ENCODE data around the gene SERTM1. TPM values are rescaled to one million over a fixed set of nuclear protein-coding genes. Genes with fewer than 3 reads are reported as not detected.

Gene SERTM1
- total RNA-seq, 4 donors from 2014 or later: not detected

DNA sequence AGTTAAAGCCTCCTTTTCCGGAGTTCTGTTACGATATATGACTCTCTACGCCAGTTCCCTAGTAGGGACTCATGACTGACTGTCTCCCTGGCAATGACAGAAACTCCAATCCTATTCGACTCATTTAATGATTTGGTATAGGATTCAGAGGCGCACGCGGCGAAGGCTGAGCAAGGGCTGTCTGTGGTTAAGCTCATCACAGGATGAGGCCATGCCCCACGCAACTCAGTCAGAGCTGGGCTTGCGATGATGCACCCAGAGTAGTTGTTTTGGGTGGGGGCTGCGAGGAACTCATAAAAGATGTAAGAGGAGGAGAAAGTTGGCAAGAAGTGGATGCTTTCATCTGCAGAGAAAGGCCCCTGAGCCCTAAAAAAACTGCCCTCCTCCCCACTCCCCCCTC lies 468 bp upstream of the SERTM1 start:
- no peaks in the 10 kb centered on the region for H3K4me1 ChIP-seq
- in situ Hi-C loops (cut with MboI; ENCODE audit: low sequenced_read_pairs in 4 of 4): no loop called here
- H3K9me3 ChIP-seq: no peaks in the 10 kb centered on the region
- no peaks in the 10 kb centered on the region for H3K36me3 ChIP-seq
- H3K4me3 ChIP-seq: peak overlapping the region in 1 of 4 donors; percentile 21
- peaks cover 22 to 24% (median 24%) of the 10 kb centered on the region in 3 donors for H3K27me3 ChIP-seq
- intact Hi-C loops (cut with DNase I; ENCODE audit: low total_unique reads): no loop called here
- no peak overlapping the region for H3K27ac ChIP-seq
- DNase-seq (no peak), ATAC-seq (no peak)
- TF ChIP-seq CTCF (IDR thresholded peaks at IDR 0.05 in 4 of 5, conservative IDR thresholded peaks at IDR 0.05 in 1 of 5) (no peak), POLR2A (IDR thresholded peaks at IDR 0.05) (no peak)

DNA sequence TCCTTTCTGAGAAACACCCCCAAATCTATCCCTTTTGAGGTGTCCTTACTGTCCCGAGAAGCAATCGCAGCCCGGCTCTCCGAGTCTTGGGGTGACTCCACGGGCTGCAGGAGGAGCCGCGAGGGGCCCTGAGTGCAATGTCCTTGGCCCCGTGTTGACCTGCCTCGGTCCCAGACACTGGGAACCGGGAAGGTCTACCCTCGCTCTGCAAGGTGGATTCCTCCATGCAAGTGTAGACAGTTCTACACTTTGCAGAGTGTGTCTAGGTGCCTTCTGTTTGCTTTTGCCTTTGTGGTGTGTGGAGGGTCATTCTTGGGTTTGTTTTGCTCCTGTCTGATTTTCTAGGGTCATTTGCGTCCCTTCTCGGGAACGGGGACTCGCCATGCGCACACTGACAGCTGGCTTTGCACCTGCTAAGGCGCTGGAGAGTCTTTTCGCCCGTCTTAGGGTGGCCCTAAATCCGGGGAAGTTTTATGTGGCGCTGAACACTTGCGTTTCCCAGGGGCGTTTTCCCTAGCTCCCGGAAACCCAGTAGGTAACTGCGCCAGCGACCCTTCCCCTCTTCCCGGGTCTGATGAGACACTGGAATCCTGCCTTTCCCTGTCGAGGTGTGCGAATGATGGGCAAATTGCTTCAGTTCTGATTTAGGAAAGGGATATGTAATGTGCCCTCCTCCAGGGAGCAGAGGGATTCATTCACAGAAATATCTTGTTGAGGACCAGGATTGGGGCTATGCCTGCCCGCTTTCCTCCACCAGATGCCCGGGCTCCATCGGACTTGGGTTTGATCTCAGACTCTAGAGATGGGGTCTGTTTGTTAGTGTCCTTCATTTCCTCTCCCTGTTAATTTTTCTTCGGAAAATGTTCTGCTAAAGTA lies 755 bp downstream of the SERTM1 start:
- in situ Hi-C loops (cut with MboI; ENCODE audit: low sequenced_read_pairs in 4 of 4) (no loop called here), intact Hi-C loops (cut with DNase I; ENCODE audit: low total_unique reads) (no loop called here)
- Histone ChIP-seq H3K4me3 (peak overlapping the region in 2 of 4 donors; percentile 21 to 31), H3K4me1 (no peaks in the 10 kb centered on the region), H3K36me3 (no peaks in the 10 kb centered on the region), H3K9me3 (no peaks in the 10 kb centered on the region), H3K27me3 (peaks cover 22 to 24% (median 24%) of the 10 kb centered on the region in 3 donors), H3K27ac (no peak overlapping the region)
- no peak for DNase-seq
- ATAC-seq: no peak
- TF ChIP-seq CTCF (IDR thresholded peaks at IDR 0.05 in 4 of 5, conservative IDR thresholded peaks at IDR 0.05 in 1 of 5) (no peak), POLR2A (IDR thresholded peaks at IDR 0.05) (no peak)

GRCh38 chr13:36675213-36675536 lies 1.4 kb downstream of the SERTM1 start:
- H3K27me3 ChIP-seq: peaks cover 22 to 24% (median 24%) of the 10 kb centered on the region in 3 donors
- no peaks in the 10 kb centered on the region for H3K9me3 ChIP-seq
- ATAC-seq (no peak), DNase-seq (no peak)
- in situ Hi-C loops (cut with MboI; ENCODE audit: low sequenced_read_pairs in 4 of 4): no loop called here
- H3K27ac ChIP-seq: no peak overlapping the region
- intact Hi-C loops (cut with DNase I; ENCODE audit: low total_unique reads): no loop called here
- no peak overlapping the region for H3K4me3 ChIP-seq
- no peaks in the 10 kb centered on the region for H3K36me3 ChIP-seq
- TF ChIP-seq CTCF (IDR thresholded peaks at IDR 0.05 in 4 of 5, conservative IDR thresholded peaks at IDR 0.05 in 1 of 5): no peak
- no peak for TF ChIP-seq POLR2A (IDR thresholded peaks at IDR 0.05)
- no peaks in the 10 kb centered on the region for H3K4me1 ChIP-seq

DNA sequence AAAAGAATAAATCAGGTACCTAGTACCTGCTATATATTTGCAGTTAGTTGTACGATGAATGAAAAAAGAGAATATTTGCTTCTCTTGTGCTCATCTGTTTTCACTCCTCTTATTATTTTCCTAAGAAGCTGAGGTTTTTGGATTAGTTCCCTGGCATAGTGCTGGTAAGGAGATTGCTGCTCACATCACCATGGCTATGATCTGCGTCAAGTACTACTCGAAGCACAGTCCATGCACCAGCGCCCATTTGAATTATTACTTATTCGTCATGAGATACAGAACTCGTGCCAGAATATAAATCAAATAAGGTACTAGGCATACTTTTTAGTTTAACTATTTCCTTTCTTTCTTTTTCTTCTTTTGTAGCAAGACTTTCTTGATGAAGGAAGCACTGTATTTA lies 7.1 kb downstream of the SERTM1 start:
- no peak for TF ChIP-seq CTCF (IDR thresholded peaks at IDR 0.05 in 4 of 5, conservative IDR thresholded peaks at IDR 0.05 in 1 of 5)
- no peak for TF ChIP-seq POLR2A (IDR thresholded peaks at IDR 0.05)
- DNase-seq (no peak), ATAC-seq (no peak)
- H3K4me1 ChIP-seq: no peaks in the 10 kb centered on the region
- H3K27ac ChIP-seq: no peak overlapping the region
- H3K9me3 ChIP-seq: no peaks in the 10 kb centered on the region
- H3K27me3 ChIP-seq: peaks cover 0 to 5% (median 0%) of the 10 kb centered on the region in 3 donors
- H3K36me3 ChIP-seq: no peaks in the 10 kb centered on the region
- intact Hi-C loops (cut with DNase I; ENCODE audit: low total_unique reads): no loop called here
- in situ Hi-C loops (cut with MboI; ENCODE audit: low sequenced_read_pairs in 4 of 4): no loop called here
- no peak overlapping the region for H3K4me3 ChIP-seq

All from gastrocnemius medialis (tissue), 4 donors.